Neural progenitor cell (in vitro differentiated cells): Measurements from ENCODE around the gene SP140L.

Source experiments
- CTCF ChIP-seq: fragments of 200-600 bp; sonication (generic); IDR thresholded peaks from 2 replicates; pipeline ENCODE4 v1.5.1; 2017; ENCODE audit warnings: antibody characterized with exemption, mild to moderate bottlenecking
- EZH2 ChIP-seq: fragments of 200-600 bp; sonication (generic); IDR thresholded peaks from 2 replicates; pipeline ENCODE4 v1.6.1; 2017; ENCODE audit warnings: antibody characterized with exemption, mild to moderate bottlenecking, moderate library complexity
- EZH2phosphoT487 ChIP-seq: fragments of 200-600 bp; sonication (generic); IDR thresholded peaks from 2 replicates; pipeline ENCODE4 v1.6.1; 2017; ENCODE audit warnings: antibody characterized with exemption

- TF ChIP-seq CTCF (no peak), EZH2phosphoT487 (no peak), EZH2 (no peak)
These were observed 67.3 kb downstream of the SP140L start for GRCh38 chr2:230394301-230394700.
